Anterior cingulate cortex (tissue), 58 donors: ENCODE results near the gene FBLN7.
A peak's percentile ranks its signal among the peaks of the same experiment; 100 is the strongest.

Experiments used
- DNase-seq, 58 donors: peaks; one replicate each; lab custom pipeline; 2025; lab: John Stamatoyannopoulos, UW

Gene FBLN7

DNA sequence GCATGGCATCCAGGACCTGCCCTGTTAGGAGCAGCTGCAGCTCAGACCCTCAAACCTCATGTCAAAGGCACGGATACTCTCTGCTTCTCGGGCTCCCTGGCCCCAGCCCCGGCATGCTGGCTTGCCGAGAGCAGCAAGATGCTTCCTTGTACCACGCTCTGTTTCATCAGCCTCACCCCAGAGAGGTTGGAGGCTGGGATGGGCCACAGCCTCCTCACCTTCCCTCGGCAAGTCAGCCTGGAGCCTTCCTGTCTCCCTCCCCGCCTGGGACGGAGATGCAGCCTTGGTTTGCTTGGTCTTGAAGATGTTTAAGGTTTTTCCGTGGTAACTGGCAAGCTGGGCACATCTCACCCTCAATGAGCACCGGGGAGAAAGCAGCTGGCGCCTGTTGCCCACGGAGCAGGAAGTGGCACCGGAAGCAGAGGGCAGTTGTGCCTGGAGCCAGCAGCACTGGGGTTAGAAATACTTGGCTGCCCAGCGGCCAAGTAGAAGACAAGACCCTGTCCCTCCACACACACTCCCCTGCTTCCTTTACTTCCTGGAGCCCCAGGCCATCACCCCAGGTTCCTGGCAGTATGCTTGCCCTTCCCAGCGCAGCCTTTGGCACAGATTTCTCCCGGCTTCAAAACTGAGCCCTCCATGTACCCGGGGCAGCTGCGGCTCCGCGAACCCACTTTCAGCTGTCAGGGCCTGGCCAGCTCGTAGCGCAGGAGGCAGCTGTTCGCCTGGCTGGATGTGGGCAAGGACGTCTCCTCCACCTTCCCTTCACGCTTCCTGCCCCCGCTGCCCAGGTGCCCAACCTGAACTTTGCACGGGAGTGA is 17.4 kb downstream of the FBLN7 start:
- DNase-seq = no peak

DNA sequence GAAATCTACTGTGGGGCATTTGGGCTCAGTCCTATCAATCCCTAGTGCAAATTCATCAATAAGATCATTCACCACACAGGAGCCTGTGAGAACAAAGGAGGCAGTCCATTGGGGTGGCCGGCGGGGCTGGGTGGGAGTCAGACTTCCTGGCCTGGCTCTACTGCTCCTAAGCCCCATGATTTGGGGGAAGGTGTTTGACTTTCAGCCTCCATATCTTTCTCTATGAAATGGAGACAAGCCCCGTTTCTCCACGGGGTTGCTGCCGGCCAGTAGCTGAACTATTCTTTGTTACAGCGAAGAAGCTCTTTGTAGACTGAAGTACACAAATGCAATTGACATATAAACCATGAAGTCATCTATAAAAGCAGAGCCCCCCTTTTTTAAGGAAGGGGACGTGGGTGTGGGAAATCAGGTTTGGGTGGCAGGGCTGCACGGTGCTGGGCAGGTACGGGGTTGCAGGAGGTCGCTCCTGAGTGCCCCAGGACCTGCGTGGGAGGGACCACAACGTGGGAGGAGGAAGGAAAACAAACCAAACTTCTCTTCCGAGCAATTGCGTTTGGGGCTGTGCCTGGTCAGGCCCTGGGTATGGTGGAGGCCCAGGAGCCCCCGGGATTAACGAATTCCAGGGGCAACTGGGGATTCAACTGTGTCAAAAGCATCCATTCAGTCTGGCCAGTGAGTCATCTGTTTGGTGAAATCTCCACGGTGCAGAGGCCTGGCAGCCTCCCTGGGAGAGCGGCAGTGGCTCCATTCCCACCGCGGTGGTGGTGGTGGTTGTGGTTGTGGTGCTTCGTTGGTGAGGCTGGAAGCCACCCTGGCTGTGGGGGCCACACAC is 18.2 kb downstream of the FBLN7 start:
- no peak for DNase-seq

DNA sequence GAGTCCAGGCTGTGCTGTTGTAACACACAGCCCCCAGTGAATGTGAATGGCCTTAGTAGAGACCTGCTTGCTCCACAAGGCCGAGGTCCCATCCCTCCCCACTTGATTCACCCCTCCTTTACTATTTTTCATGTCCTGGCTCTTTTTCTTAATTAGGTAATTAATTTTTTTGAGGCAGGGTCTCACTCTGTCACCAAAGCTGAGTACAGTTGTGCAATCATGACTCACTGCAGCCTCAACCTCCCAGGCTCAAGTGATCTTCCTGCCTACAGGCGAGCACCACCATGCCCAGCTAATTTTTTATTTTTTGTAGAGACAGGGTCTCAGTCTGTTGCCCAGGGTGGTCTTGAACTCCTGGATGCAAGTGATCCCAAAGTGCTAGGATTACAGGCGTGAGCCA is 19.3 kb downstream of the FBLN7 start:
- no peak for DNase-seq

DNA sequence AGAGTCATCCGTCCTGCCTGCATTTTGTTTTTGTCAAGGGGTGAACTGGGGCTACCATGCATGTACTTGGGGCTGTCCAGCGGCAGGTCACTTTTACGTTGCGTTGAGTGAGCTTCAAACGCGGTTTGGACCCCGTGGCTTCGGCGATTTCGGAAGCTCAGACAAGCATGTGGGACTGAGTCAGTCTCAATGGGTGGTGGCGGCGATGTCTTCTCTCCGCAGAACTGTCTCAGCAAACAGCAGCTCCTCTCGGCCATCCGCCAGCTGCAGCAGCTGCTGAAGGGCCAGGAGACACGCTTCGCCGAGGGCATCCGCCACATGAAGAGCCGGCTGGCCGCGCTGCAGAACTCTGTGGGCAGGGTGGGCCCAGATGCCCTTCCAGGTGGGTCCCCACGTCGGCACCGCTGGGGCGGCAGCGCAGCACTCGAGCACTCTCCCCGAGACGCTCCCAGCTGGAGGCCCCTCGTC is 21.3 kb downstream of the FBLN7 start:
- DNase-seq = no peak

DNA sequence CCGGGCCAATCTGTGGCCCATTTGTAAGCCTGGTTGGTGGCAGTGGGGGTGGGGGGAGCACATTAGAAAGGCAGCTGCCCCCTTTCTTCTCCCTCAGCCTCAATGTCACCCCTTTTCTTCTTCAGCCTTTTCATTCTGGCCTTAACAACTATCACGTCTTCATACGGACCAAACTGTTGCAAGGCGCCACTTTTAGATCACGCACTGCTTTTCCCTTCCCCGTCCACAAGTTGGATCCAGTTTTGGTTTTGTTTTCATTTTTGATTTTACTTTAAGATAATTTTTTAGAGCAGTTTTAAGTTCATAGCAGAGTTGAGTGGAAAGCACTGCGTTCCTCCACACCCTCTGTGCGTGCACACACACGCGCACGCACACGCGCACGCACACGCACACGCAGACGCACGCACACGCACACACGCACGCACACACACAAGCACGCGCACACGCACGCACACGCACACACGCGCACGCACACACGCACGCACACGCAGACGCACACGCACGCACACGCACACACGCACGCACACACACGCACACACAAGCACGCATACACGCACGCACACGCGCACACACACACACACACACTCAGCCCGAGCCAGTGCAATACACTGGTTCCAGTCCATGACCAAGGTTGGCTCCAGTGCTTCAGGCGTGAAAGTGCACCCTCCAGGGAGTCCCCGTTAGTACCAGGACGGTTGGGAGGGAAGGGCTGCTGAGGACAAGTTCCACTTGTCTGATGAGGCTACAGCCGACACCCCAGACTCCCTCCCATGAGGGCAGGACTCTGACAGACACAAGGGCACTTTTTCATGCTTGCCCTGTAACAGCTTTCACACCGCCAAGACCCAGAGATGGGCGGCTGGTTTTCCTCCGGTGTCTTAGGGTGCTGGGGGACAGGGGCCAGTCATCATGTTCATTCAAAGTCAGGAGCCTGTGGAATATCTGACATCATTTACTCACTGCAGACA is 22.4 kb downstream of the FBLN7 start:
- no peak for DNase-seq

DNA sequence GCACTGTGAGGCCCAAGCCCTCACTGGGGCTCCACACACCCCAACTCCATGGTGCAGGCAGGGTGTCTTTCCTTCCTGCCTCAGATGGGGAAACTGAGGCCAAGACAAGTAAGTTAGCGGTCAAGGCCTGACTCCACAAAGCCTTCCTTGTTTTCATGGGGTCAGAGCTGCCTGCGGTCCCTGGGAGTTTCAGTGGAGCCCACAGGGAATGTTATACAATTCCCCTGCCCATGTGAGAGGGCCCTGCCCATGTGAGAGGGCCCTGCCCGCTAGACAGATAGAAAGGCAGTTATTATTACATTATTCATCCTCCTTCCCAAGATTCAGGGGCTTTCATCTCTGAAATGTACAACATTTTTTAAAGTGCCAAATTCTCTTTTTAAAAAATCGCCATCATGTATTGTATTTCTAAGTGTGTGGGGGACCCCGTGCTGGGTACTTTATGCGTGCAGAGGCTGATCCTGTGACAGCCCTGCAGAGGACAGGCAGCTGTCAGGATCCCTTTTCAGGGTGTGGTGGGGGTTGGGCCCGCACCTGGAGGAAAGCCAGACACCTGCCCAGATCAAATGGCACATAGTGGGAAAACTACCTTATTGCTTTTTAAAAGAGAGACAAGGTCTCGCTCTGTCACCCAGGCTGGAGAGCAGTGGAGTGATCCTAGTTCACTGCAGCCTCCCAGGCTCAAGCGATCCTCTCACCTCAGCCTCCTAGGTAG is 23.4 kb downstream of the FBLN7 start:
- DNase-seq = no peak

DNA sequence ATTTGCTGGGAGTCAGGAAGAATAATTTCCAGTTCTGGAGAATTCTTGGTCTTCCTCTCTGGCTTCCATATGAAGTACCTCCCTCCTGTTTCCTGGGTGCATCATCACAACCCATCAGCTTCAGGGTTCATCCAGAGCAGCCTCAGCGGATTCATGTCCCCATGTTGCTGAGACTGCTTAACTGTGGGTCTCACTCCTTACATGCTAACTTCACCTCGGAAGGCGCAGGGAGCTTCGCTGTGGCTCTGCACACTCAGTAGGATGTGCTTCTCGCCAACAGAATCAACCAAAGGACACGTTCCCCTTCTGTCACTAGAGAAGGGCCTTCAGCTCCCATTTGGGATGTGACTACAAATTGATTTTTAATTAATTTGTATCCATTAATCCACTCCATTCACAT is 24.2 kb downstream of the FBLN7 start:
- no peak for DNase-seq

DNA sequence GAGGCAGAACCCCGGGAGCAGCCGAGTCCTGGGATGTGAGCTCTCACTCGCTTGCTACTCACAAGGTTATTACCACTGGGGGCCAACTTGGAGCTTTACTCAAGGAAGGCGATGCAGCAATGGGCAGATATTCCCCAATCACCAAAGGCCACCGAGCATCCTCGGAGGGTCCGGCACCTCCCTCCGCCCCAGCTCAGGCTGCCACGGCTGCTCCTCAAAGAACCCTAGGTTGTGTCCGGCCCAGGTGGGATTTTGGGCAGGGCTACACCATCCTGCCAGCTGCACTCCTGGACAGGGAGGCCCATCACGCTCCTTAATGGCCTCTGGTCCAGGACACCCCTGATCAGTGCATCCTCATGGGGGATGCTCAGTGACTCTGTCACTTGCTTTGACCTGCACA is 24.8 kb downstream of the FBLN7 start:
- DNase-seq = no peak

DNA sequence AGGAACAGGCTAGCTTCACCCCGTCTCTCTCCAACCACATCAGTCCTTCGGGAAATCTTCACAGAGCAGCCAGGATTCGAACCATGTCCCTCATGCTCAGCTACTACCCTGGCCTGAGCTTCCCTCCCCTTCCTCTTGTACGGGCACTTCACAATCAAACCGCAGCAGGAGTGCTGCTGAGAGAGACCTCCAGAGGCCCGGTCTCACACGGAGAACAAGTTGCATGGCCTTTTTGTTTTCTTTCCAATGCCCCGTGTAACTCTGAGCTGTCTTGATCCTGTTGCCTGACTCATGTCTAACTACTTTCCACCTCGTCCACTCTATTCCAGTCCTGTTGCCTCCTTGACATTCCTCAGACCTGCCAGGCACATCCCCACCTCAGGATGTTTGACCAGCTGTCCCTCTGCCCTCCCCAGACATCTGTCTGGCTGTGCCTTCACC is 25.4 kb downstream of the FBLN7 start:
- DNase-seq = no peak

DNA sequence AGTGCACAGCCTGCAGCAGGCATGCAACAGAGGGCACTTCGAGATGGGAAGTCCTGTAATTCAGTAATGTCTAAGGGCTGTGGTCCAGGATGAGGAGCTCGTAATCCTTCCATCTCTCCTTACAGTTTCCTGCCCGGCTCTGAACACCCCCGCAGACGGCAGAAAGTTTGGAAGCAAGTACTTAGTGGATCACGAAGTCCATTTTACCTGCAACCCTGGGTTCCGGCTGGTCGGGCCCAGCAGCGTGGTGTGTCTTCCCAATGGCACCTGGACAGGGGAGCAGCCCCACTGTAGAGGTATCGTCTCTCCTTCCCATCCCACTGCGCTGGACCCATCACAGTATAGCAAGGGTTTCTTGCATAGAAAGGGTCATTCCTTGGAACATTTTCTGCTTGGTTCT is 26.7 kb downstream of the FBLN7 start:
- no peak for DNase-seq

DNA sequence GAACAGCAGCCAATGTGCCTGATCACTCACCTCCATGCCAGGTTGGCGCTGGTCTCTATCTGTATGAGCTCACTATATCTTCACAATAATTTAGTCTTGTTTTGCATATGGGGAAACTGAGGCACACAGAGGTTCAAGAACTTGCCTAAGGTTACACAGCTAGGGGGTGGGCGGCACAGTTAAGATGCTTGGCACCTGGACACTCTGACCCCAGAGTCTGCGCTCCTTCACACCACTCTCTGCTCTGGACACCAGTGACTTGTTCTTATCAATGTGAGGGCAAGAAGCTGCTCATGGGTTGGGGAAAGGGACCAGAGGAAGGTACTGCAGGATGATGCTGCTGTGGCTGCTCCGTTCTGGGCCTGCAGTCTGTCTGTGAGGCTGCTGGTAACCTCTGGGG is 27.1 kb downstream of the FBLN7 start:
- DNase-seq = no peak

DNA sequence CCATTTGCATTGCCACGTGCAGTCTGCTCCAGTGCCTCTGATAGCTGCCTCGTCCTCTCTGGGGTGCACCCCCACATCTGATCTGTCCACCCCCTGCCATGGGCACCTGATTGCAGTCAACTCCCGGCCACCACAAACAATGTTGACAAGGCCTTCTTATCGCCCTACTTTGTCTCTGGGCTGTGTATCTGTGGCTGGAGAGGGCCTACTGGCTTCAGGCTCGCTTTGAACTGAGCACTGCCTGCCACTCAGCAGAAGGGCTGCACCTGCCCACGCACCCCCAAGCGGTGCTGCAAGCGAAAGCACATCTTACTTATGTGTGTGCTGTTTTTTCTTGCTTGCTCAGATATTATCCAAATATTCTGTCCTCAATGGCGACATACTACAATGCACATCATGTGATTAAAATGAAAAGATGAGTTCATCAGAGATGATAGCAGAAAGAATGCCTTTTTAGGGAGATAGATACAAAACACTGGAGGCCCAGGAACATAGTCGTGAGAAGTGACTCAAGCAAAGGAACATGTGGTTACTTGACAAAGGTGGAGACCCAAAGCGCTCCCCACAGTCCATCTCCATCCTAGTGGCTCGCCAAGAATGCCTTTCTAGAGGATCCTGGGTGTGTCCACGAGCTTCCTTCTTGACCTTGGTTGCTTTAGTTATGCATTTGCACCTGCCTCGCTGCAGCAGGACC is 28.8 kb downstream of the FBLN7 start:
- DNase-seq = peak in 1 of 58 donors; percentile 22

DNA sequence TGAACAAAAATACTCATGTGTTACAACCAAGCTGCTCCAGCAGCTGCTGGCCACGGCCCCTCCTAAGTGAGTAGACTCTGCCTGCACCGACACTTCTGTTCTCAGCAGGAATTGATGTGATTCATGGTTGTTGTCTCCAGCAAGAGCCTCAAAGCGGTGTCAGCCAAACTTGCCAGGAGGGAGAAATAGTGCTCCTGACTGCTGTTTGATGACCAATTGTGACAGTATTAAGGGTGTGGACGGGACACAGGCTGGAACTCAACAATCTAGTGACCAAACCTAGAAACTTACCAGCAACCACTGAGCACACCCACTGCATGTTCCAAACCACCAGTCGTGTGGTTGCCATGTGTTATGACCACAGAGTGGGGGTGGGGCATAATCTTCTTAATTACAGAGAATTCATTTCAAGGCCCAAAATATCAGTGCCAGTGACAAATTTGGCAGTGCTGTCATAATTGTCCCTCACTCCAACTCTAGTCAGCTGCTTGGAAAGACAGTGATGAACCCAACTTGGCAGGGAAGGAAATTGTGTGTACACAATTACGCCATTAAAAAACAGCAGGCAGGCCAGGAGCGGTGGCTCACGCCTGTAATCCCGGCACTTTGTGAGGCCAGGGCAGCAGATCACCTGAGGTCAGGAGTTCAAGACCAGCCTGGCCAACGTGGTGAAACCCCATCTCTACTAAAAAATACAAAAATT is 30.4 kb downstream of the FBLN7 start:
- no peak for DNase-seq

DNA sequence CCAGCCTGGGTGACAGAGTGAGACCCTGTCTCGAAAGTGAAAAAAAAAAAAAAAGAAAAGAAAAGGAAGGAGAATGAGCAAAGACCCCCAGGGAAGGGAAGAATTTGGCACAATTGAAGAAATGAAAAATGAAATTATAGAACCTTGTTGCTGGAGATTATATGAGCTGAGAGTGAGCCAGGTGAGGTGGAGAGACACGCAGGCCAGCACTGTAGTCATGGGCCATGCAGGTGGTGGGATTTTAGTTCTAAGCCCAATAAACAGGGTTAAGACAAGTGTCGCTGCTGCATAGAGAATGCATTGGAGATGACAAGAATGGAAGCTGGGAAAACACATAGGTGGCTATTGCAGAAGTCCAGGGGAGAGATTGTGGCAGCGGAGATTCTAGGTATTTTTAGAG is 32.3 kb downstream of the FBLN7 start:
- DNase-seq = no peak

DNA sequence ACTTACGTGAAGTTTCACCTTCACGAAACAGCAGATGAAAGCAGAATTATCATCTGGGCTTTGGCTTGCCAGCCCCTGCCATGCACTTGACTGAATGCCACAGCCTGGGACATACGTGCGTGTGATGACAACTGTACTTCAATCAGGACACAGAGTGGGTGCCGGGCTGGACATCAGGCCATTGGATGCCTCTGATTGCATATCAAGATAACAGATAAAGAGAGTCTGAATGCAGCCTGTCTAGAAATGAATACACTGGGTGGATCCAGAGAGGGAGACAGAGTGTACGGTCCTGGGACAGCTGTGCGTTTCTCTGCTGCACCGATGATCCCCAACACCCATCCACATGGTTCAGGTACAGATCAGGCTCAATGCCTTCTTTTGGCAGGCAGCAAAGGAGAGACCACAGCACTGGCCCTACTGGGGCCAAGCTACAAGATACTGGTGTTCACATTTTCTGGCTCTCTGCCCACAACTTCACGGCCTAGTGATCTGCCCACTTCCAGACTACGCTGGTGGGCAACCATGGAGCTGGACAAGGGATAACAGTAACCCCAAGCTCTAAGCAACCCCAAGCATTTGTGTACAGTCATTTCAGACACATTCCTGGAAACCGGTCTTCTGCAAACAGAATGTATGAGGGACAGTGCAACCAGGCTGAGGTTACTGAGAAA is 35.6 kb downstream of the FBLN7 start:
- no peak for DNase-seq

DNA sequence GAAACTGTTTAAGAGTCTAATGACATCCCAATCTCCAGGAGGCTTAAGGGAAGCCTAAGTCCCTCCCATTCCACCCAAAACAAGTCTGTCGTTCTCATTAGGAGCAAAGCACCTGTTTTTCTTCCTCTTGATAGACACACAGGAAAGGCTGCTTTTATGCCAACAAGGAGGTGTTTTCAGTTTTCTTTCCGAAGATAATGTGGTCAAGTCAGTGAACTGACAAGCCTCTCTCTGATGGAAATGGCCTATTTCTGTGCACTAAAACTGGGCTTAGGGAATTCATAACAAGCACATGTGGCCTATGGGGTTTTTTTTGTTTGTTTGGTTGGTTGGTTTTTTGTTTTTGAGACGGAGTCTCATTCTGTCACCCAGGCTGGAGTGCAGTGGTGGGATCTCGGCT is 36.2 kb downstream of the FBLN7 start:
- no peak for DNase-seq

DNA sequence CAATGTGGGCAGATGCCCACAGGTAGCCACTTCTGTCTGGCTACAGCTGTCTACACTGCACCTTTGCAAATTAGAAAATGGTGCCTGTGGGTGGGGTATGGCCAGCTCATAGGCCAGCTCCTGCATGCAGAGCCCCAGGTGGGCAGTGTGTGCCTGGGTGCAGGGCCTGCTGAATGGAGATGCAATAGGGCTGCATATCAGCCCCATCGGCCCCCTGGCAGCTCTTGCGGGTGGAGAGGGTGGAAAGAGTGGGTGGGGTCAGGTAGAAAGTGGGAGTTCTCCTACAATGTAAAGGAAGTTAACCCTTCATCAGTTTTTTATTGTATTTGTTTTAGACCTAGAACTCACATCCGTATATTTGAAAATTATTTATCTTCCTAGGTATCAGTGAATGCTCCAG is 37.1 kb downstream of the FBLN7 start:
- DNase-seq = no peak

DNA sequence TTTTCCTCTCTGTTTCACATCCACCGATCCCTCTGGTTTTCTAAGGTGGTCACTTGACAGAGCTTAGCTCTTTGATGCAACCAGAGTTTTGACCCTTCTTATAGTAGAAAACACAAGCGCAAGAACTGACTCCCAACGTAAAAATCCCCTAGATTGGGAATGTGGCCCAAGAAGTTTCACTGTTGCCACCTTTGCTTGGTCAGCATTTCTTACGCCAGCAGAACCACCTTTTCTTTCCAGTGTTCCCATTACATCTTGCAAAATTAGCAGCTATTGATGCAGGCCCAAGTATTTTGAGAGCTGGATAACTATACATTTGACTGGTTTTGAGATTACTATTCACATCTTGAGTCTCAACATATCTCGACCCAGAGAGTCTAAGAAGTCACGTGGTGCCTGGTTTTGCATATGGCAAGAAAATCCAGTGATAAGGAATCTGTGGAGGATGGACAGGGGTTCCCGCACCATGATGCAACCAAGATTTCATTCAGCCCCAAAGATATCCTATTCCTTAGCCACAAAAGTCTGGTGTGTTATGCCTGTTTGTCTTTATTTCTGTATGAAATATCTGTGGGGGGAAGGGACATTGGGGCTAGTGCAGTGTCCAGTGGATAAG is 37.9 kb downstream of the FBLN7 start:
- DNase-seq = no peak
